IPS-NIHi7 (cell line): ENCODE measurements around the gene PAPPA2.
A peak's percentile ranks its signal among the peaks of the same experiment; 100 is the strongest.
"Not testable (repeated sequence)": the region's sequence is repeated elsewhere in the genome, so short reads cannot be mapped to it uniquely, and the experiment has no call there.

Source experiments
- DNase-seq: peaks from one replicate; pipeline ENCODE4 v3.0.0; 2012; ENCODE audit warnings: mixed read lengths; ENCODE audit errors: extremely low spot score

Gene PAPPA2

DNA sequence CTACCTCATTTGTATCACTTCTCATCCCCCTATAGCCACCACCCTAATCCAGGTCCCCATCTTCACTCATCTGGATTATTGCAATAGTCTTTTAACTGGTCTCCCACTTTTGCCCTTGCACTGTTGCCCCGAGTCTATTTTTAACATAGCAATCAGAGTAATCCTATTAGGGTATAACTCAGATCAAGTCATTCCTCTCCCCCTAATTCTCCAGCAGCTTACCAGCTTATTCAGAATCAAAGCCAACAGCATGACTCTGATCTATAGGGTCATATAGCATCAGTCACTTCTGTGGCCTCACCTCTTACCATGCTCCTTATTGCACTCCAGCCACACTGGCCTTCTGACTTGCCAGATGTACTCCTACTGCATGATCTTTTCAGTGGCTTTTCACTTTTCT, 140.7 kb downstream of the PAPPA2 start:
- DNase-seq: no peak

DNA sequence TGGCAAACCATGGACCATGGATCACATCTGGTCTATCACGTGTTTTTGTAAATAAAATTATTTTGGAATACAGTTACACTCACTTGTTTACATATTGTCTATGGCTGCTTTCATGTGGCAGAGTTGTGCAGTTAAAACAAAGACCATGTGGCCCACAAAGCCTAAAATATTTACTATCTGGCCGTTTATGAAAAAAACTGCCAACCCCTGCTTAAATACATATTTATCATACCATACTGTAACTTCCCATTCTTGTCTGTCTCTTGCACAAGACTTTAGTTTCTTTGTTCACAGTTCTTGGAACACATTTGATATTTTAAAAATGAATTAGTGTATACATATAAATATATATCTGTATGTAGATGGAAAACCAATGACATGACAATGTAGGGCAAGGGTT, 141.5 kb downstream of the PAPPA2 start:
- DNase-seq: no peak

- no peak for DNase-seq
These were observed 142.2 kb downstream of the PAPPA2 start for GRCh38 chr1:176605176-176605575.

- no peak for DNase-seq
These were observed 146.8 kb downstream of the PAPPA2 start for GRCh38 chr1:176609556-176610408.

DNA sequence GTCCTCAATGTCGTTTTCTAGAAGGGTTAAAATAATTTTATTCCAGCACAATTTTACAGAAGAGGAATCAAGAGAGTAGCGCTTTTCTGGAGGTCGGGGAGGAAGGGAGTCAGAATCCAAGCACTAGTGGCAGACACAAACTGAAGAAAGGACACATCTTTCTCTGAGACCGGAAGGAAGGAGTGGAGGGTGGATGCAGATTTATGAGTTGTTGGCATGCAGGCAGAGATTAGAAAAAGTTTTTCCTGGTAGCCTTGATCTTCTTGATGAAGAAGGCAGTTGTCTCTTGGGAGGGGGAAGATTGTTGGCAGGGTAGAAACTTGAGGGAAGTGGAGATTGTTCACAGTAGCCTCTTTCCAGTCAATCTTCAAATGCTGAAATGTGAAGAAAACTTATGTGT, 149.8 kb downstream of the PAPPA2 start:
- DNase-seq: no peak

GRCh38 chr1:176617881-176618280, 154.9 kb downstream of the PAPPA2 start:
- DNase-seq: no peak

- no peak for DNase-seq
These were observed 156.3 kb downstream of the PAPPA2 start for GRCh38 chr1:176619261-176619660.

DNA sequence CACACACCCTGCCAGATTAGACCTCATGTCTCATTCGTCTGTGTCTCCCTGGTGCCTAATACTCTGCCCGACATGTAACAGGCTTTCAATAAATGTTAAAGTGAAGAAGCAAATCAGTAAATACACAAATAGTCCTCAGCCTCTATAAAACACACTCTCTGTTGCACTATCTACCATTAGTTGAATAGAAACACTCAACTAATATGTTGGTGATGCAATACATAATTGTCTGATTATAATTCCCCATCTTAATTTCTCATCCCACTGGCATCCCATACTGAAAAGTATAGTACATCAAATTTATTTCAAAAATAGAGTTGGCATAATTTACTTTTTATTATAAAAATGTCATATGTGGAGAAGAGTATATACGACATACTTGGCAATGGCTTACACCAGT, 162.4 kb downstream of the PAPPA2 start:
- DNase-seq: no peak

DNA sequence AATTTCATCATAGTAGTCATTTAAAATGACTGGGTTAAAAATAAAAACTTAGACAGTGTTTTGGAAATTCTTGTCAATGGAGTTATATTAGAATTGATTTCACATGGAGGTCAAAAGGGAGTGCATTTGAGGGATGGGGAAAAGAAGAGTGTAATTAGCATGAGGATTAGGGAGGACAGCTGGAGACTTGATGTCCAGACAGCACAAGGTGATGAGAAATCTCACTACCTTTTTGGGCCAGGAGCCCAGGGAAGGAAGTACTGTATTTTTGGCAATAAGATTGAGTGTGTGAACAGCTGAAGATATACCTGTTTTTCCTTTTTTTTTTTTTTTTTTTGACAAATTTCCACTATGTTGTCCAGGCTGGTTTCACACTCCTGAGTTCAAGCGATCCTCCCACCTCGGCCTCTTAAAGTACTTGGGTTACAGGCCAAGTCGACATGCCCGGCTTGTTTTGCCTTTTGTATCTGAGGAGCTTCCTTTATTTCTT, 163.6 kb downstream of the PAPPA2 start:
- DNase-seq: no peak

- no peak for DNase-seq
These were observed 165.8 kb downstream of the PAPPA2 start for GRCh38 chr1:176628775-176629174.

- not testable (repeated sequence) for DNase-seq
These were observed 171.8 kb downstream of the PAPPA2 start for GRCh38 chr1:176634733-176635132.

GRCh38 chr1:176638713-176639526, 175.9 kb downstream of the PAPPA2 start:
- DNase-seq: no peak

GRCh38 chr1:176643536-176643935, 180.6 kb downstream of the PAPPA2 start:
- no peak for DNase-seq

- no peak for DNase-seq
These were observed 185.6 kb downstream of the PAPPA2 start for GRCh38 chr1:176648556-176648955.

GRCh38 chr1:176656257-176656995, 193.5 kb downstream of the PAPPA2 start:
- DNase-seq: no peak

- no peak for DNase-seq
These were observed 206.8 kb downstream of the PAPPA2 start for GRCh38 chr1:176669782-176670181.

GRCh38 chr1:176670853-176671252, 207.9 kb downstream of the PAPPA2 start:
- DNase-seq: peak; percentile 26

DNA sequence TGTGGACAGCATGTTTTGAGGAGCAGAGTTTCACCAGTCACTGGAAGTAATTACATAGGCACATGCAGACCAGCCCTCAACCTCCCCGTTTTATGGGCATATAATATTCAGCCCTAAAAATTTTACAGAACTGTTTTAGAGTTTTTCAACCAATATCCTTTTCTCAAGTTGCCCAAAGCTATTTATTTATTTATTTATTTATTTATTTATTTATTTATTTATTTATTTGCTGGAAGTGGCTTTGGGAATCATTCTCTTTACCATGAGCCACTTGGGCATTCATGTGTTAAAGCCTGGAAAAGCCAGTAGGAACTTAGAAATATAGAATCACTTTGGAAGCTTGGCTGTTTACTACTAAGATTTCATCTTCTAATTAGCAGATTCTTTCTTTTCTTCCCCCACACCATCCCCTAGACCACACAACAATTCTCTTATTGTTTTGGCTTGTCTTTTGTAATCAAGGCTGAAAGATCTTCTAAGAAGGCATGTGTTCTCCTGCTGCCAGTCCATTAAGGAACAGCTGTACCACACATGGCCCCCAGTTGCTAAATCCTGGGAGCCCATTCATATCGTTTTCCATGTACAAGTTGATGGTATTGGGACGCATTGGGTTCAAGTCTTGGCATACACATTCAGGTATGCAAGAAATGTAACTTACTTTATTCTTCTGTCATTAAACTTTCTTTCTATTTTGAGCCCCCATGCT, 220.0 kb downstream of the PAPPA2 start:
- no peak for DNase-seq

GRCh38 chr1:176691251-176692228, 228.6 kb downstream of the PAPPA2 start:
- peak; percentile 74 for DNase-seq

- DNase-seq: no peak
These were observed 229.5 kb downstream of the PAPPA2 start for GRCh38 chr1:176692431-176692830.
